Stomach (tissue), 4 donors: ENCODE data around the gene HCN2.

Experiments
- CTCF ChIP-seq, 7 experiments: fragments of 450-650 bp in 4 of 7; fragments of 200-600 bp in 3 of 7; sonication (generic) in 3 of 7; IDR thresholded peaks; one replicate each; pipeline ENCODE4 v1.5.1; 2016 to 2019; ENCODE audit warnings: antibody characterized with exemption in 7 of 7, control low read depth in 2 of 7, mild to moderate bottlenecking in 1 of 7
- EP300 ChIP-seq: sonication (generic); formaldehyde crosslinking; IDR thresholded peaks from one replicate; pipeline ENCODE4 v1.6.1; 2017; ENCODE audit warnings: antibody characterized with exemption
- POLR2A ChIP-seq, 4 donors: fragments of 450-650 bp; IDR thresholded peaks; one replicate each; pipeline ENCODE4 v1.6.1; 2016; ENCODE audit warnings: antibody characterized with exemption in 4 of 4, control low read depth in 2 of 4, mild to moderate bottlenecking in 1 of 4, moderate library complexity in 1 of 4
- POLR2AphosphoS5 ChIP-seq, 3 donors: sonication (generic); formaldehyde crosslinking; IDR thresholded peaks; one replicate each; pipeline ENCODE4 v1.6.1; 2016; ENCODE audit warnings: antibody characterized with exemption in 3 of 3

- TF ChIP-seq CTCF (IDR thresholded peaks at IDR 0.05) (no peak), POLR2A (IDR thresholded peaks at IDR 0.05) (no peak), POLR2AphosphoS5 (IDR thresholded peaks at IDR 0.05) (no peak), EP300 (no peak)
Observed at GRCh38 chr19:648904-649801, 59.5 kb downstream of the HCN2 start.
